Amniotic stem cell (primary cell): ENCODE results near the gene ACTR2.
"Not testable (repeated sequence)": the region's sequence is repeated elsewhere in the genome, so short reads cannot be mapped to it uniquely, and the experiment has no call there.

Experiments
- DNase-seq: peaks from one replicate; lab custom pipeline; 2025; lab: John Stamatoyannopoulos, UW

Gene ACTR2

GRCh38 chr2:65227456-65228262 lies at the start of gene ACTR2:
ACTR2 (plus strand) TSS chr2:65227831; CDS start chr2:65227910, 79 bp downstream.
- peak; percentile 88 for DNase-seq

DNA sequence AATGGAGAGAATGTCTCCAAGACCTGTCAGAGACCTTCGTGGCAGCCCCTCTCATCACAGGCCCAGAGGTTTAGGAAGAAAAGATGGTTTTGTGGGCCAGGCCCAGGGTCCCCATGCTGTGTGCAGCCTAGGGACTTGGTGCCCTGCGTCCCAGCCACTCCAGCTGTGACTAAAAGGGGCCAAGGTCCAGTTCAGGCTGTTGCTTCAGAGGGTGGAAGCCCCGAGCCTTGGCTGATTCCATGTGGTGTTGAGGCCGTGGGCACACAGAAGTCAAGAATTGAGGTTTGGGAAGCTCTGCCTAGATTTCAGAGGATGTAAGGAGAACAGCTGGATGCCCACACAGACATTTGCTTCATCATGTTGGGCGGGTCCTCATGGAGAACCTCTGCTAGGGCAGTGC lies 45.1 kb upstream of the ACTR2 start:
- no peak for DNase-seq

GRCh38 chr2:65183406-65183805 lies 44.2 kb upstream of the ACTR2 start:
- DNase-seq, result not testable (repeated sequence)

DNA sequence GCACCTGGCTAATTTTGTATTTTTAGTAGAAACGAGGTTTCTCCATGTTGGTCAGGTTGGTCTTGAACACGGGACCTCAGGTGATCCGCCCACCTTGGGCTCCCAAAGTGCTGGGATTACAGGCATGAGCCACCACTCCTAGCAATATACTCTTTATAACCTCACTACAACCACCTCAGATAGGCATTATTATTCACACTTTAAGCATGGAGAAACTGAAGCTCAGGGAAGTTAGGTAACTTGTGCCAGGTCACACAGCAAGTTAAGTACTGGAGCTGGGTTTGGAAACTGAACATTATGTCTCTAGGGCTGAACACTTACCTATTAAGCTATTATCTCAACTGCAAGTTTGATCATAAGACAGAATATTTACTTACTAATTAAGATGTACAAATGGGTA lies 42.6 kb upstream of the ACTR2 start:
- DNase-seq, result no peak

GRCh38 chr2:65186093-65186868 lies 41.4 kb upstream of the ACTR2 start:
- no peak for DNase-seq

- DNase-seq, result peak; percentile 10
These were observed 40.5 kb upstream of the ACTR2 start for GRCh38 chr2:65186872-65187851.

DNA sequence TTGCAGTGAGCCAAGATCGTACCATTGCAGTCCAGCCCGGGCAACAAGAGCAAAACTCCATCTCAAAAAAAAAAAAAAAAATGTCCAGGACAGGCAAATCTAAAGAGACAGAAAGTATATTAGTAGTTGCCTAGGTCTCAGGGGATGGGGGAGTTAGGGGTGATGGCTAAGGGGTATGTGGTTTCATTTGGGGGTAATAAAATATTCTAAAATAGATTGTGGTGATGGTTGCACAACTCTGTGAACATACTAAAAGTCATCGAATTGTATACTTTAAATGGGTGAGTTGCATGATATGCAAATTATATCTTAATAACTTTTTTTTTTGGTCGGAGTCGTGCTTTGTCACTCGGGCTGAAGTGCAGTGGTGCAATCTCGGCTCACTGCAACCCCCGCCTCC lies 34.2 kb upstream of the ACTR2 start:
- DNase-seq, result no peak

DNA sequence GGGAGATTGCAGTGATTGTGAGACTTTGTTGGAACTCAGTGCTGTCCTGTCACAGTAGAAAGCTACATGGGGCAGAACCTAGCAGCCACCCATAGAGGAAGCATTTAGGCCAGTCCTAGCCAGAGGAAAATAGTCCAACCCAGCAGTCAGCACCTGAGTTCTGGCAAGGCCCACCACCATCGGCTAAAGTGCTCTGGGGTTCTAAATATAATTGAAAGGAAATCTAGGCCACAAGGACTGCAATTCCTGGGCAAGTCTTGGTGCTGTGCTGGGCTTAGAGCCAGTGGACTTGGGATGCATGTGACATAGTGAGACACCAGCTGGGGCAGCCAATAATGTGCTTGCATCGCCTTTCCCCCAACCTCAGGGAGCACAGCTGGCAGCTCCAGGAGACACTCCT lies 28.9 kb upstream of the ACTR2 start:
- no peak for DNase-seq

DNA sequence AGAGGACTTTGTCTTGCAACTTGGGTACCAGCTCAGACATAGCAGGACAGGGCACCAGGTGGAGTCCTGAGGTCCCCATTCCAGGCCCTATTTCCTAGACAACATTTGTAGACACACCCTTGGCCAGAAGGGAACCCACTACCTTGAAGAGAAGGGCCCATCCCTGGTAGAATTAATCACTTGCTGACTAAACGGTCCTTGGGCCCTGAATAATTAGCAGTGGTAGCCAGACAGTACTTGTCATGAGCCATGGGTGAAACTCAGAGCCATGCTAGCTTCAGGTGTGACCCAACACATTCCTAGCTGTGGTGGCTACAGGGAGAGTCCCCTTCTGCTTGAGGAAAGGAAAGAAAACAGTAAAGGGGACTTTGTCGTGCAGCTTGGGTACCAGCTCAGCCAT lies 28.5 kb upstream of the ACTR2 start:
- DNase-seq, result no peak

DNA sequence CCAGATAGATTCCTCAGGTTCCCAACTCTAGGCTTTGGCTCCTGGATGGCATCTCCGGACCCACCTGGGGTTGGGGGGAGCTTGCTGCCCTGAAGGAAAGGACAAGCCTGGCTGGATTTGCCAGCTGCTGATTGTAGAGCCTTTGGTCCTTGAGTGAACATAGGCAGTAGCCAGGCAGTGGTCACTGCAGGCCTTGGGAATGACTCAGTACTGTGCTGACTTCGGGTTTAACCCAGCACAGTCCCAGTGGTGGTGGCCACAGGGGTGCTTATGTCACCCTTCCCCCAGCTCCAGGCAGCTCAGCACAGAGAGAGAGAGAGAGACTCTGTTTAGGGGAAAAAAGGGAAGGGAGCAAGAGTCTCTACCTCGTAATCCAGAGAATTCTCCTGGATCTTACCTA lies 27.7 kb upstream of the ACTR2 start:
- DNase-seq, result no peak

DNA sequence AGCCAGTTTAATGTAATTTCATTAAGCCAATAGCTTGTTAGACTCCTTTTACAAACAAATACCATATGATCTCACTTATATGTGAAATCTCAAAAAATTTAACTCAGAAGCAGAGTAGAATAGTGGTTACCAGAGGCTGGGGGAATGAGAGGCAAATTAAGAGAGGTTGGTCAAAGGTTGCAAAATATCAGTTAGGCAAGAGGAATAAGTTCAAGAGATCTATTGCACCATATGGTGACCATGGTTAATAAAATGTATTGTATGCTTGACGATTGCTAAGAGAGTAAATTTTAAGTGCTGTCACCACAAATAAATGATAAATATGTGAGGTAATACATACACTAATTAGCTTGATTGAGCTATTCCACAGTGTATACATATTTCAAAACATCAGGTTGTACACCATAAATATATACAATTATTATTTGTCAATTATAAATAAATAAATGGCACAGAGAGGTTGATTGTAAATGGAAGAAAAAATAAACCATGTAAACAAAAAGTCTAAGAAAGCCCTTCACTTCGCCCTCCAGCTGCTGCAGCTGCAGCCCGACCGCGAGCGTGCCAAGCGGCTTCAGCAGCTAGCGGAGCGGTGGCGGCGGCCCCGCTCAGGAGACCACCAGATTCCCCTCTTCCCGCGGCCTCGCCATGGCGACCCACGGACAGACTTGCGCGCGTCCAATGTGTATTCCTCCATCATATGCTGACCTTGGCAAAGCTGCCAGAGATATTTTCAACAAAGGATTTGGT lies 23.0 kb upstream of the ACTR2 start:
- DNase-seq, result no peak

DNA sequence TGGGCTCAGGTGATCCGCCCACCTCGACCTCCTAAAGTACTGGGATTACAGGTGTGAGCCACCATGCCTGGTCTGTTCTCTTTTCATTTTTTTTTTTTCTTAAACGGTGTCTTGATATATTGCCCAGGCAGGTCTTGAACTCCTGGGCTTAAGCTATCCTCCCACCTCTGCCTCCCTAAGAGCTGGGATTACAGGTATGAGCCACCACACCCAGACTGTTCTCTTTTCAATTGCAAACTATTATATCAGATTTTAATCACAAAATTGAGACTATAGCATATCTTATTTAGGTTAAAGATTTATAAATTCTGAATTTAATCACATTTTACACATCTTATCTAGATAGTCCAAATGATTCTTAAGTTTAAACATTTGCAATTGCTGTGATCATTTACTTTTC lies 15.5 kb upstream of the ACTR2 start:
- no peak for DNase-seq

GRCh38 chr2:65212619-65213018 lies 15.0 kb upstream of the ACTR2 start:
- no peak for DNase-seq

DNA sequence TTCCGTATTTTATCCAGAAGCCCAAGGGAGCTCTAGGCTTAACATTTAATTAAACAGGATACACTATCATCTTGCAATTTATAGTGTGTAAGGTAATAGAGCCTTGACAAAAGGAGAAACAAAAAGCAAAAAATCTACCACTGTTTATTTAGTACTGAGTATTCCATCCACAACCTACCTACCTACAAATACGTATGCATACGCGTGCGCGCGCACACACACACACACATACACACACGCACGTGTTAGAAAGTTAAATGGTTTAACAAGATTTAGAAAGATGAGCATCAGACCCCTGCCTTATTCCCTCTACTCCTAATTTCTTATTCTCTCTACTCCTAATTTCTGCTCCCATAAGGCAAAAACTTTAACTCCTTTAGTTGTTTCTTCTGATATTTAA lies 14.6 kb upstream of the ACTR2 start:
- DNase-seq, result no peak

DNA sequence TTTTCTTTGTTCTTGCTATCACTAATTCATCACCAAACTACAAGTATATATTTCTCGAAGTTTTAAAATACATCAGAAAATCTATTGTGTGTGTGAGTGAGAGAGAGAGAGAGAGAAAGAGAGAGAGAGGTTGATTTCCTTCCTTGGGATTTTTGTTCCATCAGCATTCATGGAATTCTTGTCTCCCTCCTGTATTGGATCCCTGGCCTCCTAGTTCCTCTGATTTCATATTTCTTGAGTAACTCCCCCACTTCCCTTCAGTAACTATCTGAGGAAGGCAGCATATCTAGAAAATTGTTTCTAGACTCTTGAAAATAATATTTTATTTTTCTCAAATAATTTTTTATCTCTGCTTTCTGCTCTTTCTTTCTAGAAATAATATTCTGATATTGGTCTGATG lies 13.3 kb upstream of the ACTR2 start:
- no peak for DNase-seq

DNA sequence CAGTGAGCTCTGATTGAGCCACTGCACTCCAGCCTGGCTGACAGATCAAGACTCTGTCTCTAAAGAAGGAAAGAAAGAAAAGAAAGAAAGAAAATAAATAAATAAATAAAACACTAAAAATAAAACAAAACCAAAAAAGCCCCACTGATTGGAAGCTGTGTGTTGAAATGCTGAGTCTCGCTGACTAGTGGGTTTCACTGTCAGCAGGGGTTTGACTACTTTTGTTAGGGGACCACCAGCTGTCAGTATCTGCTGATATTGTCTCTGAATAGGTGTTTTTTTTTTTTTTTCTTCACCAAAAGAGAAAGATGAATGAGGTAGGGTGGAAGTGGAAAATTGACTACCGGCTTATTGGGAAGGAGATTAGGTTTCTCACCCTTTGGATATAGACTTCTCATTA lies 12.8 kb upstream of the ACTR2 start:
- DNase-seq, result no peak

DNA sequence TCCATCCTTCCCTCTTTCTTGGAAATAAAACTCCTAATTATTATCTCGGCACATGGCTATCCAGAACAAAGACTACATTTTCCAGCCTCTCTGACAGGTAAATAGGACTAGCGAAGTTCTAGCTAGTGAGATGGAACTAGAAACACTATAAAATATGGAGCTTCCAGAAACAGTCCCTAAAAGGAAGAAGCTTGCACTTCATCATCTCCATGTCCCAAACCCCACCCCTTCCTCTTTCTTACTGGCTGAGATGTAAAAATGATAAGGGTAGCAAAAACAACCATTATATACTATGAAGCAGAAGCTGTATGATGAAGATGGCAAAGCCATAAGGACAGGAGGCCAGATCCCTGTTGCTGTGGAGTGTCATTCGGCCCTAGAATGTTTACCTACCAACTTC lies 11.7 kb upstream of the ACTR2 start:
- no peak for DNase-seq

DNA sequence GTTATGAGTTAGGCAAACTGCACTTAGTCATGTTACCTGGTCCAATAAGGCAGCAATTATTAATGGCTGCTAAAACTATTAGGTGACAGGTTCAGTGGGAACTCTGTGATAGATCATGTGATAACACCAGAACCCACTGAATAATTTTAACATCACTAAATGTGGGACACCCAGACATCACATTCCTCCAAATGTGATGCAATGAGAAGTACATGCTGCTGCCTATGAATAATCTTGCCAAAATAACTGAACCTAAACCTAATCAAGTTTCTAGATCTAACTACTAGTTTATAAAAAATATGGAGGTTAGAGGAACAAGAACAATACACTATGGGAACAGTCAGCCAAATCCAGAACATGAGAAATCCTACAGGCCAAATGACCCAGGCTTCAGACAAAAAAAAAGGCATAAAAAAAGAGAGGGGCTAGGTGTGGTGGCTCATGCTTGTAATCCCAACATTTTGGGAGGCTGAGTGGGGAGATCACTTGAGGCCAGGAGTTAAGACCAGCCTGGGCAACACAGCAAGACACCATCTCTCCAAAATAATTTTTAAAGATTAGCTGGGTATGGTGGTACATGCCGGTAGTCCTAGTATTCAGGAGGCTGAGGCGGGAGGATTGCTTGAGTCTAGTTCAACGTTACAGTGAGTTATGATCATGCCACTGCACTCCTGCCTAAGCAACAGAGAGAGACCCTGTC lies 7.0 kb upstream of the ACTR2 start:
- DNase-seq, result no peak

DNA sequence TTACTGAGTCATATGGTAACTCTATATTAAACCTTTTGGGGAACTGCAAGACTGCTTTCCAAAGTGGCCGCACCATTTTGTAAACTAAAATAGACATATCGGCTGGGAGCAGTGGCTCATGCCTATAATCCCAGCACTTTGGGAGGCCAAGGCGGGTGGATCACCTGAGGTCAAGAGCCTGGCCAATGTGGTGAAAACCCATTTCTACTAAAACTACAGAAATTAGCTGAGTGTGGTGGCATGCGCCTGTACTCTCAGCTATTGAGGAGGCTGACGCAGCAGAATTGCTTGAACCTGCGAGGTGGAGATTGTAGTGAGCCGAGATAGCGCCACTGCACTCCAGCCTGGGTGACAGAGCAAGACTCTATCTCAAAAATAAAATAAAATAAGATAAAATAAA lies 6.4 kb upstream of the ACTR2 start:
- DNase-seq, result not testable (repeated sequence)

- no peak for DNase-seq
These were observed 593 bp upstream of the ACTR2 start for GRCh38 chr2:65227020-65227455.

DNA sequence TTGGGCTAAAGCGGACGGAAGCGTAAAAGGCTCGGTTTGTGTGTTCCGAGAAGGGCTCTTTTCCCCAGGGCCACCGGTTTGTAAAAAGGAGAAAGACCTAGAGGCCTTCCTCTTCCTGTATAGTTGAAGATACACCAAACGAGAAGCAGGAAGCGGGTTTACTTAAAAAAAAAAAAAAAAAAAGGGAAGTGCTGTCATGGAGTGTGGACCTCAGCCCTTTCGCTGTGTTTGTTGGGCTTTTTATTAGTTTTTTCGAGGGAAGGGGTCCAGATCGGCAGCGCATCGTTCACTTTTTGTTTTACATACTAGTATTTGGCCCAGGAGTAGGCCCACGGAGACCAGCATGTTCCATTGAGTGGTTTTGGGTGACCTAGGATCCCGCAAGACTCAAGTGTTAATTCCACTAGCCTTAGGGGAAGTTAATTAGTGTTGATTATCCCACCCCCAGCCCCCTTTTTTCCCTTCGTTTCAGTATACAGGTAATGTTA lies 676 bp downstream of the ACTR2 start:
- DNase-seq, result no peak
